ENCODE measurements around the gene SOX2. TPM values are rescaled to one million over a fixed set of nuclear protein-coding genes. Genes with fewer than 3 reads are reported as not detected.

The SOX2 gene
- total RNA-seq, 1 donor from 2014 or later, result under 0.01 TPM

GRCh38 chr3:181728470-181729340, 17.0 kb downstream of the SOX2 start:
- Histone ChIP-seq H3K27ac (ENCODE audit: low read depth, low read length) (no peak overlapping the region), H3K9me3 (ENCODE audit: control insufficient read depth in 3 of 3, low read length in 3 of 3) (no peaks in the 10 kb centered on the region), H3K27me3 (ENCODE audit: control insufficient read depth in 3 of 3, insufficient read depth in 3 of 3, low read length in 3 of 3) (peaks cover 60 to 76% (median 62%) of the 10 kb centered on the region in 3 donors), H3K4me3 (ENCODE audit: low read length in 3 of 3) (no peak overlapping the region), H3K36me3 (ENCODE audit: control insufficient read depth in 3 of 3, insufficient read depth in 3 of 3, low read length in 3 of 3) (no peaks in the 10 kb centered on the region), H3K9ac (ENCODE audit: low read depth in 1 of 3, low read length in 3 of 3) (no peak overlapping the region), H3K4me1 (ENCODE audit: control insufficient read depth in 3 of 3, insufficient read depth in 3 of 3, low read length in 3 of 3) (peaks cover 3 to 8% (median 5%) of the 10 kb centered on the region in 3 donors)

GRCh38 chr3:181729341-181729869, 17.7 kb downstream of the SOX2 start:
- Histone ChIP-seq H3K4me1 (ENCODE audit: control insufficient read depth in 3 of 3, insufficient read depth in 3 of 3, low read length in 3 of 3) (peaks cover 3 to 8% (median 5%) of the 10 kb centered on the region in 3 donors), H3K4me3 (ENCODE audit: low read length in 3 of 3) (no peak overlapping the region), H3K9me3 (ENCODE audit: control insufficient read depth in 3 of 3, low read length in 3 of 3) (no peaks in the 10 kb centered on the region), H3K27me3 (ENCODE audit: control insufficient read depth in 3 of 3, insufficient read depth in 3 of 3, low read length in 3 of 3) (peaks cover 53 to 69% (median 55%) of the 10 kb centered on the region in 3 donors), H3K36me3 (ENCODE audit: control insufficient read depth in 3 of 3, insufficient read depth in 3 of 3, low read length in 3 of 3) (no peaks in the 10 kb centered on the region), H3K9ac (ENCODE audit: low read depth in 1 of 3, low read length in 3 of 3) (no peak overlapping the region), H3K27ac (ENCODE audit: low read depth, low read length) (no peak overlapping the region)

DNA sequence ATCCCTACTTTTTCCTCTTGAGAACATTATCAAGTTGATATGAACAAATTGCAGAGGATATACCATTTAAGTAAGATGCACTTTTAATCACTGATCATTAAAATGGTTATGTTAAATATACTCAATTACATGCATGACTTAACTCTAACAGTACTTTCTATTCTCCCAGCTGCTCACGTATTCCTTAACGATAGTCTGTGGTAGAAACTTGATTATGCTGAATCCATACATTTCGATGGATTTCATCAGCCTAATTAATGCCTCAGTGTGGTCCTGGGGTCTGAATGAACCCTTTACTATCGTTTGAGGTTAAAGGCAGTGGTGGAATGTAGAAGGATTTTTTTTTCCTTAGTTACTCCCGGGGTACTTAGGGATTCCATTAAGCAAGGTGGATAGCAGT, 18.6 kb downstream of the SOX2 start:
- H3K9ac ChIP-seq (ENCODE audit: low read depth in 1 of 3, low read length in 3 of 3), result no peak overlapping the region
- H3K4me3 ChIP-seq (ENCODE audit: low read length in 3 of 3), result no peak overlapping the region
- H3K9me3 ChIP-seq (ENCODE audit: control insufficient read depth in 3 of 3, low read length in 3 of 3), result no peaks in the 10 kb centered on the region
- H3K27me3 ChIP-seq (ENCODE audit: control insufficient read depth in 3 of 3, insufficient read depth in 3 of 3, low read length in 3 of 3), result peaks cover 44 to 60% (median 46%) of the 10 kb centered on the region in 3 donors
- H3K27ac ChIP-seq (ENCODE audit: low read depth, low read length), result no peak overlapping the region
- H3K4me1 ChIP-seq (ENCODE audit: control insufficient read depth in 3 of 3, insufficient read depth in 3 of 3, low read length in 3 of 3), result peaks cover 3 to 8% (median 5%) of the 10 kb centered on the region in 3 donors
- no peaks in the 10 kb centered on the region for H3K36me3 ChIP-seq (ENCODE audit: control insufficient read depth in 3 of 3, insufficient read depth in 3 of 3, low read length in 3 of 3)

GRCh38 chr3:181730934-181731333, 19.2 kb downstream of the SOX2 start:
- no peaks in the 10 kb centered on the region for H3K9me3 ChIP-seq (ENCODE audit: control insufficient read depth in 3 of 3, low read length in 3 of 3)
- H3K36me3 ChIP-seq (ENCODE audit: control insufficient read depth in 3 of 3, insufficient read depth in 3 of 3, low read length in 3 of 3), result no peaks in the 10 kb centered on the region
- peaks cover 38 to 58% (median 41%) of the 10 kb centered on the region in 3 donors for H3K27me3 ChIP-seq (ENCODE audit: control insufficient read depth in 3 of 3, insufficient read depth in 3 of 3, low read length in 3 of 3)
- no peak overlapping the region for H3K27ac ChIP-seq (ENCODE audit: low read depth, low read length)
- no peak overlapping the region for H3K4me3 ChIP-seq (ENCODE audit: low read length in 3 of 3)
- H3K4me1 ChIP-seq (ENCODE audit: control insufficient read depth in 3 of 3, insufficient read depth in 3 of 3, low read length in 3 of 3), result peaks cover 3 to 8% (median 5%) of the 10 kb centered on the region in 3 donors
- H3K9ac ChIP-seq (ENCODE audit: low read depth in 1 of 3, low read length in 3 of 3), result no peak overlapping the region

- no peaks in the 10 kb centered on the region for H3K4me1 ChIP-seq (ENCODE audit: control insufficient read depth in 3 of 3, insufficient read depth in 3 of 3, low read length in 3 of 3)
- H3K9ac ChIP-seq (ENCODE audit: low read depth in 1 of 3, low read length in 3 of 3), result no peak overlapping the region
- no peaks in the 10 kb centered on the region for H3K9me3 ChIP-seq (ENCODE audit: control insufficient read depth in 3 of 3, low read length in 3 of 3)
- H3K4me3 ChIP-seq (ENCODE audit: low read length in 3 of 3), result no peak overlapping the region
- H3K27me3 ChIP-seq (ENCODE audit: control insufficient read depth in 3 of 3, insufficient read depth in 3 of 3, low read length in 3 of 3), result peaks cover 0 to 9% (median 0%) of the 10 kb centered on the region in 3 donors
- H3K27ac ChIP-seq (ENCODE audit: low read depth, low read length), result no peak overlapping the region
- H3K36me3 ChIP-seq (ENCODE audit: control insufficient read depth in 3 of 3, insufficient read depth in 3 of 3, low read length in 3 of 3), result no peaks in the 10 kb centered on the region
Observed at GRCh38 chr3:181735911-181736310, 24.2 kb downstream of the SOX2 start.

- peaks cover 0 to 10% (median 3%) of the 10 kb centered on the region in 3 donors for H3K27me3 ChIP-seq (ENCODE audit: control insufficient read depth in 3 of 3, insufficient read depth in 3 of 3, low read length in 3 of 3)
- no peaks in the 10 kb centered on the region for H3K9me3 ChIP-seq (ENCODE audit: control insufficient read depth in 3 of 3, low read length in 3 of 3)
- no peaks in the 10 kb centered on the region for H3K4me1 ChIP-seq (ENCODE audit: control insufficient read depth in 3 of 3, insufficient read depth in 3 of 3, low read length in 3 of 3)
- H3K36me3 ChIP-seq (ENCODE audit: control insufficient read depth in 3 of 3, insufficient read depth in 3 of 3, low read length in 3 of 3), result no peaks in the 10 kb centered on the region
- H3K27ac ChIP-seq (ENCODE audit: low read depth, low read length), result no peak overlapping the region
- H3K9ac ChIP-seq (ENCODE audit: low read depth in 1 of 3, low read length in 3 of 3), result no peak overlapping the region
- no peak overlapping the region for H3K4me3 ChIP-seq (ENCODE audit: low read length in 3 of 3)
Observed at GRCh38 chr3:181738551-181738950, 26.8 kb downstream of the SOX2 start.

DNA sequence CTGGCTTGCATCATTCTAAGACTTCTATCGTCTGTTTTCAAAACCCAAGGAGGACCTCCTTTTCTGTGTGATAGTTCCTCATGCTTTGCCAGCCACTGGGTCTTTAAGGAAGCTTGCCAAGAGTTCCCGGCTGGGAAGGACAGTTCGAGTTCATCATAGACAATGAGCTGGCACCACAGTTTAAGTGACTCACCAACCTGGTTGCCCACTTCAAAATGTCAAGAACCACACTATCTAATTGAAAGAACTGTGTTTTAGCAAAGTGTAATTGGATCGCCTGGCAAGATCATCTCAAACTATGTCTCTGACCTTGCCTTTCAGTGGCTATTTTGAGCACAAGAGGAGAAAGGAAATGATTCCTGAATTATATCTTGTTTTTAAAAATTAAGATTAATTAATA, 27.9 kb downstream of the SOX2 start:
- Histone ChIP-seq H3K27me3 (ENCODE audit: control insufficient read depth in 3 of 3, insufficient read depth in 3 of 3, low read length in 3 of 3) (peaks cover 0 to 10% (median 3%) of the 10 kb centered on the region in 3 donors), H3K4me1 (ENCODE audit: control insufficient read depth in 3 of 3, insufficient read depth in 3 of 3, low read length in 3 of 3) (no peaks in the 10 kb centered on the region), H3K9me3 (ENCODE audit: control insufficient read depth in 3 of 3, low read length in 3 of 3) (no peaks in the 10 kb centered on the region), H3K27ac (ENCODE audit: low read depth, low read length) (no peak overlapping the region), H3K9ac (ENCODE audit: low read depth in 1 of 3, low read length in 3 of 3) (no peak overlapping the region), H3K36me3 (ENCODE audit: control insufficient read depth in 3 of 3, insufficient read depth in 3 of 3, low read length in 3 of 3) (no peaks in the 10 kb centered on the region), H3K4me3 (ENCODE audit: low read length in 3 of 3) (no peak overlapping the region)

GRCh38 chr3:181741417-181741816, 29.7 kb downstream of the SOX2 start:
- H3K9ac ChIP-seq (ENCODE audit: low read depth in 1 of 3, low read length in 3 of 3), result no peak overlapping the region
- no peaks in the 10 kb centered on the region for H3K36me3 ChIP-seq (ENCODE audit: control insufficient read depth in 3 of 3, insufficient read depth in 3 of 3, low read length in 3 of 3)
- peaks cover 0 to 7% (median 3%) of the 10 kb centered on the region in 3 donors for H3K27me3 ChIP-seq (ENCODE audit: control insufficient read depth in 3 of 3, insufficient read depth in 3 of 3, low read length in 3 of 3)
- no peak overlapping the region for H3K27ac ChIP-seq (ENCODE audit: low read depth, low read length)
- no peaks in the 10 kb centered on the region for H3K9me3 ChIP-seq (ENCODE audit: control insufficient read depth in 3 of 3, low read length in 3 of 3)
- H3K4me3 ChIP-seq (ENCODE audit: low read length in 3 of 3), result no peak overlapping the region
- H3K4me1 ChIP-seq (ENCODE audit: control insufficient read depth in 3 of 3, insufficient read depth in 3 of 3, low read length in 3 of 3), result no peaks in the 10 kb centered on the region

GRCh38 chr3:181752202-181752671, 40.5 kb downstream of the SOX2 start:
- Histone ChIP-seq H3K4me1 (ENCODE audit: control insufficient read depth in 3 of 3, insufficient read depth in 3 of 3, low read length in 3 of 3) (no peaks in the 10 kb centered on the region), H3K4me3 (ENCODE audit: low read length in 3 of 3) (no peak overlapping the region), H3K9ac (ENCODE audit: low read depth in 1 of 3, low read length in 3 of 3) (no peak overlapping the region), H3K36me3 (ENCODE audit: control insufficient read depth in 3 of 3, insufficient read depth in 3 of 3, low read length in 3 of 3) (no peaks in the 10 kb centered on the region), H3K9me3 (ENCODE audit: control insufficient read depth in 3 of 3, low read length in 3 of 3) (no peaks in the 10 kb centered on the region), H3K27me3 (ENCODE audit: control insufficient read depth in 3 of 3, insufficient read depth in 3 of 3, low read length in 3 of 3) (peaks cover 0 to 7% (median 0%) of the 10 kb centered on the region in 3 donors), H3K27ac (ENCODE audit: low read depth, low read length) (no peak overlapping the region)

DNA sequence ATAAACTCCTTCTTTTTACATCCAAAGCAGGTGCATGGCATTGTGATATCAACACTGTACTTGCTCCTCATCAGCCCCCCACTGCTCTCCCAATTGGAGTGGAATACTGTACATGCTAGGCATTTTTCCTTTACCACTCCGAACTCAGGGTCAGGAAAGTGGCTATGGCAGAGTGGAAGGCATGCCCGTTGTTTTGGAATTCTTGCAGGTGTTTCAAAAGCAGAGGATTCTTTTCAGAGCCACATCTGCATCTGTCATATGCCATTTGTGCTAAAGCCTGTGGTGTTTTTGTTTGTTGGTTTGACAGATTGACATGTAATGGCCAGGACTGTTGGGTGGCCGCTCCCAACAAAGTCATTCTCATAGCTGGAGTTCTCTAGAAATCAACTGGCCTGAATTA, 41.7 kb downstream of the SOX2 start:
- Histone ChIP-seq H3K9ac (ENCODE audit: low read depth in 1 of 3, low read length in 3 of 3) (no peak overlapping the region), H3K4me1 (ENCODE audit: control insufficient read depth in 3 of 3, insufficient read depth in 3 of 3, low read length in 3 of 3) (no peaks in the 10 kb centered on the region), H3K27me3 (ENCODE audit: control insufficient read depth in 3 of 3, insufficient read depth in 3 of 3, low read length in 3 of 3) (peaks cover 0 to 7% (median 0%) of the 10 kb centered on the region in 3 donors), H3K36me3 (ENCODE audit: control insufficient read depth in 3 of 3, insufficient read depth in 3 of 3, low read length in 3 of 3) (no peaks in the 10 kb centered on the region), H3K4me3 (ENCODE audit: low read length in 3 of 3) (no peak overlapping the region), H3K9me3 (ENCODE audit: control insufficient read depth in 3 of 3, low read length in 3 of 3) (no peaks in the 10 kb centered on the region), H3K27ac (ENCODE audit: low read depth, low read length) (no peak overlapping the region)
